Measurements from ENCODE around the gene FLT4.

DNA sequence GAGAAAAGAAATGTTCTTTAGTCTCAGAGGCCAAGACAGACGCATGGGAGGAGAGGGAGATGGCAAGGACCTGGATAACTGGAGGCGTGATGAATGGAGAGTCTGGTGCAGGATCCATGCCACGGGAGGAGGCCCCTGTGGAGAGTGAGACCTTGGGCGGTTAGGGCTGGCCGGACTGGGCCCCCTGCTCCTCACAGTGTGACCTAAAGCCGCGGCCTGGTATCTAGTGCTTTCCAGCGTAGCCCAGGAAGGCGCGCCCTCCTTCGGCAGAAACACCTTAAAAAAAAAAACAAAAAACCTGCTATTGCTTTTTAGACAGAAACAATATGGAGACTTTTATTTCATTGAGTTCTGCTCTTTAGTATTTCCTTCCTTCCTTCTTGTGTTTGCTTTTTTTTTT lies 91.2 kb downstream of the FLT4 start:
- TF ChIP-seq, protein P1, sequence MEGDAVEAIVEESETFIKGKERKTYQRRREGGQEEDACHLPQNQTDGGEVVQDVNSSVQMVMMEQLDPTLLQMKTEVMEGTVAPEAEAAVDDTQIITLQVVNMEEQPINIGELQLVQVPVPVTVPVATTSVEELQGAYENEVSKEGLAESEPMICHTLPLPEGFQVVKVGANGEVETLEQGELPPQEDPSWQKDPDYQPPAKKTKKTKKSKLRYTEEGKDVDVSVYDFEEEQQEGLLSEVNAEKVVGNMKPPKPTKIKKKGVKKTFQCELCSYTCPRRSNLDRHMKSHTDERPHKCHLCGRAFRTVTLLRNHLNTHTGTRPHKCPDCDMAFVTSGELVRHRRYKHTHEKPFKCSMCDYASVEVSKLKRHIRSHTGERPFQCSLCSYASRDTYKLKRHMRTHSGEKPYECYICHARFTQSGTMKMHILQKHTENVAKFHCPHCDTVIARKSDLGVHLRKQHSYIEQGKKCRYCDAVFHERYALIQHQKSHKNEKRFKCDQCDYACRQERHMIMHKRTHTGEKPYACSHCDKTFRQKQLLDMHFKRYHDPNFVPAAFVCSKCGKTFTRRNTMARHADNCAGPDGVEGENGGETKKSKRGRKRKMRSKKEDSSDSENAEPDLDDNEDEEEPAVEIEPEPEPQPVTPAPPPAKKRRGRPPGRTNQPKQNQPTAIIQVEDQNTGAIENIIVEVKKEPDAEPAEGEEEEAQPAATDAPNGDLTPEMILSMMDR (IDR thresholded peaks at IDR 0.05) = no peak
- TF ChIP-seq EZH2 (IDR thresholded peaks at IDR 0.05; ENCODE audit: borderline replicate concordance, insufficient read depth, low read depth, low read length, poor library complexity, severe bottlenecking) = no peak
